Measurements from ENCODE around the gene NBEAL1.

GRCh38 chr2:203077451-203077850 lies 62.8 kb downstream of the NBEAL1 start:
- TF ChIP-seq ZEB2 (tag by site-specific recombination; IDR thresholded peaks at IDR 0.05) (no peak), ZNF18 (tag by site-specific recombination; IDR thresholded peaks at IDR 0.05) (no peak), CTCF (tag by site-specific recombination; IDR thresholded peaks at IDR 0.05) (no peak), GFI1B (tag by site-specific recombination; IDR thresholded peaks at IDR 0.05) (no peak), ZNF48 (tag by site-specific recombination; IDR thresholded peaks at IDR 0.05) (no peak), ZNF670 (tag by site-specific recombination; IDR thresholded peaks at IDR 0.05; ENCODE audit: low read depth) (no peak), ZNF24 (tag by site-specific recombination; IDR thresholded peaks at IDR 0.05) (no peak)
